Neuronal stem cell (in vitro differentiated cells): ENCODE measurements around the gene SMYD3.

Source experiments
- DNase-seq: peaks from one replicate; pipeline ENCODE4 v3.0.0-alpha.2; 2013; ENCODE audit warnings: low spot score
- H2AFZ ChIP-seq: one replicate; pipeline ENCODE4 v1.6.1; 2013; ENCODE audit warnings: mild to moderate bottlenecking, low read length, inconsistent platforms
- H2AK5ac ChIP-seq: 2 replicates; pipeline ENCODE4 v1.6.1; 2013; ENCODE audit warnings: low read depth, mild to moderate bottlenecking, inconsistent platforms, low read length, moderate library complexity, mixed read lengths
- H2BK120ac ChIP-seq: 2 replicates; pipeline ENCODE4 v1.6.1; 2013; ENCODE audit warnings: low read depth, mild to moderate bottlenecking, inconsistent platforms, low read length, moderate library complexity, mixed read lengths
- H2BK12ac ChIP-seq: one replicate; pipeline ENCODE4 v1.6.1; 2013; ENCODE audit warnings: low read length, inconsistent platforms
- H2BK15ac ChIP-seq: 2 replicates; pipeline ENCODE4 v1.6.1; 2013; ENCODE audit warnings: mild to moderate bottlenecking, low read length, inconsistent platforms, mixed read lengths
- H2BK5ac ChIP-seq: one replicate; pipeline ENCODE4 v1.6.1; 2013; ENCODE audit warnings: inconsistent platforms, mild to moderate bottlenecking, low read length, moderate library complexity
- H3K14ac ChIP-seq: one replicate; pipeline ENCODE4 v1.6.1; 2013; ENCODE audit warnings: low read length, inconsistent platforms
- H3K18ac ChIP-seq: 2 replicates; pipeline ENCODE4 v1.6.1; 2013; ENCODE audit warnings: low read length, inconsistent platforms
- H3K23ac ChIP-seq: 2 replicates; pipeline ENCODE4 v1.6.1; 2013; ENCODE audit warnings: low read depth, mild to moderate bottlenecking, mixed read lengths, low read length, inconsistent platforms; ENCODE audit not compliant: poor library complexity
- H3K27ac ChIP-seq: replicated peaks from 3 replicates; pipeline ENCODE4 v1.5.1; 2013; ENCODE audit warnings: low read length, inconsistent platforms
- H3K27me3 ChIP-seq, 3 experiments: 2 replicates each; pipeline ENCODE4 v1.6.1; 2013; ENCODE audit warnings: low read length in 3 of 3, mild to moderate bottlenecking in 2 of 3, inconsistent platforms in 1 of 3, low read depth in 1 of 3, mixed read lengths in 1 of 3, moderate library complexity in 1 of 3; ENCODE audit not compliant: control insufficient read depth in 3 of 3, insufficient read depth in 3 of 3
- H3K36me3 ChIP-seq, 2 donors: replicated peaks in 1 of 2; 2 replicates each; pipeline ENCODE4 v1.6.1; 2013; ENCODE audit warnings: low read length in 2 of 2; ENCODE audit not compliant: control insufficient read depth in 2 of 2, insufficient read depth in 2 of 2
- H3K4ac ChIP-seq: 2 replicates; pipeline ENCODE4 v1.6.1; 2013; ENCODE audit warnings: inconsistent platforms, mild to moderate bottlenecking, low read length, moderate library complexity
- H3K4me1 ChIP-seq, 2 donors: 1 replicate in 1 of 2; 2 replicates in 1 of 2; pipeline ENCODE4 v1.6.1; 2013; ENCODE audit warnings: low read length in 2 of 2, low read depth in 1 of 2; ENCODE audit not compliant: control insufficient read depth in 2 of 2, insufficient read depth in 1 of 2
- H3K4me2 ChIP-seq: one replicate; pipeline ENCODE4 v1.6.1; 2013; ENCODE audit warnings: mild to moderate bottlenecking, low read length, inconsistent platforms; ENCODE audit not compliant: insufficient read depth, poor library complexity, severe bottlenecking
- H3K4me3 ChIP-seq, 2 donors: 2 replicates each; pipeline ENCODE4 v1.5.1; 2013; ENCODE audit warnings: low read length in 2 of 2, mild to moderate bottlenecking in 2 of 2, inconsistent platforms in 1 of 2, moderate library complexity in 1 of 2
- H3K79me1 ChIP-seq: one replicate; pipeline ENCODE4 v1.6.1; 2013; ENCODE audit warnings: low read depth, mild to moderate bottlenecking, inconsistent platforms, low read length, moderate library complexity
- H3K9ac ChIP-seq: one replicate; pipeline ENCODE4 v1.6.1; 2013; ENCODE audit warnings: mild to moderate bottlenecking, low read depth, low read length, inconsistent platforms; ENCODE audit not compliant: poor library complexity
- H3K9me3 ChIP-seq, 2 donors: replicated peaks in 1 of 2; 2 replicates each; pipeline versions ENCODE3 to v1.6.1; 2013; ENCODE audit warnings: low read length in 2 of 2, mild to moderate bottlenecking in 2 of 2, inconsistent platforms in 1 of 2, low read depth in 1 of 2, mixed read lengths in 1 of 2, moderate library complexity in 1 of 2; ENCODE audit not compliant: control insufficient read depth in 2 of 2, insufficient read depth in 1 of 2
- H4K8ac ChIP-seq: one replicate; pipeline ENCODE4 v1.6.1; 2013; ENCODE audit warnings: low read depth, mild to moderate bottlenecking, inconsistent platforms, low read length, moderate library complexity
- H4K91ac ChIP-seq: one replicate; pipeline ENCODE4 v1.6.1; 2013; ENCODE audit warnings: low read length, low read depth, mild to moderate bottlenecking, inconsistent platforms; ENCODE audit not compliant: poor library complexity
- WGBS, 2 donors: extraction: QIAGEN DNeasy Blood & Tissue Kit; methylation state at CpG; one replicate each; pipeline ENCODE4 v1.1.7; 2013; ENCODE audit warnings: missing lambda C conversion rate in 2 of 2, mixed read lengths in 1 of 2; ENCODE audit not compliant: insufficient read length in 2 of 2, insufficient replicate concordance in 1 of 2; ENCODE audit errors: extremely low coverage in 2 of 2; 5-methylcytosine and 5-hydroxymethylcytosine counted together

The SMYD3 gene

DNA sequence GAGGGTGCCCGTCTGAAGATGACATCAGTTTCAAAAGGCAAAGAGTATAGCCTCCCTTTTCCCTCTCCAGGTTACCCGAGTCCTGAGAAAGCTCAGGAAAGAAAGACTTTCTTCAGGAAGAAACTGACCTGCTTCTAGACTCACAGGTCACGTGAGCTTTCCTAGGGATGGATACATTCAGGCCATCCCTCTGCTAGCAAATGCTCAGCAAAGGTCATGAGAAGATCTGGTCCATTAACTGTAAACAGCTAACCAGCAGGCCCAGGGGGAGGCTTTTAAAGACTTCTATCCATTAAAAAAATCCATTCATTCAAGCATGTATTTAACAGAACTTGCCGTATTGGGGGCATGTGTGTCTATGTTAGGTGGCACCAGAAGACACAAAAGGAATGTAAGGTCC, 746.8 kb downstream of the SMYD3 start:
- no peak overlapping the region for H2BK120ac ChIP-seq
- H2BK15ac ChIP-seq, result no peak overlapping the region
- peaks cover 0 to 2% of the 10 kb centered on the region in 2 donors for H3K9me3 ChIP-seq
- no peak overlapping the region for H3K4ac ChIP-seq
- no peak overlapping the region for H3K23ac ChIP-seq
- no peaks in the 10 kb centered on the region for H3K79me1 ChIP-seq
- peaks cover 6 to 7% of the 10 kb centered on the region in 2 donors for H3K4me1 ChIP-seq
- no CpG with 5 or more reads among the region's 4 CpGs for WGBS, 2 donors
- H2BK12ac ChIP-seq, result no peak overlapping the region
- H3K9ac ChIP-seq, result no peak overlapping the region
- H2AFZ ChIP-seq, result no peak overlapping the region
- no peak overlapping the region for H3K14ac ChIP-seq
- H4K91ac ChIP-seq, result no peak overlapping the region
- no peak overlapping the region for H2AK5ac ChIP-seq
- H4K8ac ChIP-seq, result no peak overlapping the region
- H3K18ac ChIP-seq, result no peak overlapping the region
- H3K27me3 ChIP-seq, result no peaks in the 10 kb centered on the region
- no peaks in the 10 kb centered on the region for H3K36me3 ChIP-seq
- no peak overlapping the region for H2BK5ac ChIP-seq
- DNase-seq, result no peak
- H3K4me2 ChIP-seq, result no peak overlapping the region
- H3K4me3 ChIP-seq, result no peak overlapping the region
- no peak overlapping the region for H3K27ac ChIP-seq

DNA sequence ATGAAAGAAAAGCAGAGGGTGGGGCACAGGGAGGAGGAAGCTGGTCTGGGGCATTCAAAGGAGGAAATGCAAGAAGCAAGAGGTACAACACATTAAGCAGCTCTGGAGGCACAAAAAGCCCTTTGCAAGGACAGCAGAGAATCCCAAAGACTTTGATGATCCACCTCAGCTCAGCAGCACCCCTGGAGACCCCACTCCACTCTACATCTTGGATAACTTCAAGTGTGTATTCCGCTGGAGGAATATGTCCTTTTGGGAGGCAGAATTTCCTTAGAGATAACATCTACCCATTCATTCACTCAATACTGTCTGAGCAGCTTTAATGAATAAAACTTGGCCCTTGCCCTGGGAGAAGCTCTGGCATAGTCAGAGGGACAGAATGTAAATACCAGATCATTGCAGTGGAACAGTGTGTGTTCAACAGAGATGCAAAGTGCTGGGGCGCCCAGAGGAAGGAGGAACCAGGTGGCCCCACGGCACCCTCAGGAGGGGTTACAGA, 752.6 kb downstream of the SMYD3 start:
- no peak overlapping the region for H3K4me2 ChIP-seq
- no peak overlapping the region for H4K8ac ChIP-seq
- peaks cover 2% of the 10 kb centered on the region in 2 donors for H3K9me3 ChIP-seq
- no peak overlapping the region for H3K9ac ChIP-seq
- no peaks in the 10 kb centered on the region for H3K36me3 ChIP-seq
- H2BK120ac ChIP-seq, result no peak overlapping the region
- H2BK12ac ChIP-seq, result no peak overlapping the region
- H3K4ac ChIP-seq, result no peak overlapping the region
- no peak overlapping the region for H4K91ac ChIP-seq
- no peaks in the 10 kb centered on the region for H3K27me3 ChIP-seq
- H3K18ac ChIP-seq, result no peak overlapping the region
- no peak overlapping the region for H3K27ac ChIP-seq
- no peak overlapping the region for H2AFZ ChIP-seq
- no peak overlapping the region for H3K23ac ChIP-seq
- no peak for DNase-seq
- H2AK5ac ChIP-seq, result no peak overlapping the region
- H3K4me1 ChIP-seq, result peaks cover 8 to 11% of the 10 kb centered on the region in 2 donors
- H3K14ac ChIP-seq, result no peak overlapping the region
- H3K79me1 ChIP-seq, result no peaks in the 10 kb centered on the region
- H2BK5ac ChIP-seq, result no peak overlapping the region
- no CpG with 5 or more reads among the region's 3 CpGs for WGBS, 2 donors
- H2BK15ac ChIP-seq, result no peak overlapping the region
- H3K4me3 ChIP-seq, result no peak overlapping the region

DNA sequence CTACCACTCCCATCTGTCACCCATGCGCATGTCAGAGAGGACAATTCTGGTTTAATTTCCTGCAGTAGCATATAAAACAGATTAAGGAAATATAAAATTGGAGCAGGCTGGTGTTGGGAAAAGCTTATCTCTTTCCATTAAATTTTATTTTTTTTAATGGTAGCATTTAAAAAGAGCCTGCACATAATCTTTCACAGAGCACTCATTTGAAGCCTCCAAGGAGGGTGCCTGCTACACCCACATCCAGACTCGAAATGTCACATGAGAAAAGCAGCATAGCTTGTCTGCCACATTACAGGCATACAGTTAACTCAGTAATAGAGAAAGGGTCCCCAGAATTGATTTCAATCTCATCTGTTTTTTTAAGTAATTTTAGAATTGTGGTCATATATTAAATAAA, 753.3 kb downstream of the SMYD3 start:
- H3K79me1 ChIP-seq, result no peaks in the 10 kb centered on the region
- no peak overlapping the region for H3K27ac ChIP-seq
- no peak overlapping the region for H2BK12ac ChIP-seq
- no peak overlapping the region for H3K4me3 ChIP-seq
- peaks cover 2% of the 10 kb centered on the region in 2 donors for H3K9me3 ChIP-seq
- no peak overlapping the region for H2AK5ac ChIP-seq
- WGBS, 2 donors, result no CpG with 5 or more reads among the region's 2 CpGs
- H3K14ac ChIP-seq, result no peak overlapping the region
- no peak overlapping the region for H2AFZ ChIP-seq
- DNase-seq, result no peak
- H3K4me1 ChIP-seq, result peaks cover 8% of the 10 kb centered on the region in 2 donors
- no peak overlapping the region for H3K4ac ChIP-seq
- no peak overlapping the region for H3K23ac ChIP-seq
- no peak overlapping the region for H3K4me2 ChIP-seq
- H3K36me3 ChIP-seq, result no peaks in the 10 kb centered on the region
- no peak overlapping the region for H4K91ac ChIP-seq
- H2BK120ac ChIP-seq, result no peak overlapping the region
- no peak overlapping the region for H2BK5ac ChIP-seq
- no peak overlapping the region for H4K8ac ChIP-seq
- H3K9ac ChIP-seq, result no peak overlapping the region
- no peak overlapping the region for H2BK15ac ChIP-seq
- no peak overlapping the region for H3K18ac ChIP-seq
- H3K27me3 ChIP-seq, result no peaks in the 10 kb centered on the region

DNA sequence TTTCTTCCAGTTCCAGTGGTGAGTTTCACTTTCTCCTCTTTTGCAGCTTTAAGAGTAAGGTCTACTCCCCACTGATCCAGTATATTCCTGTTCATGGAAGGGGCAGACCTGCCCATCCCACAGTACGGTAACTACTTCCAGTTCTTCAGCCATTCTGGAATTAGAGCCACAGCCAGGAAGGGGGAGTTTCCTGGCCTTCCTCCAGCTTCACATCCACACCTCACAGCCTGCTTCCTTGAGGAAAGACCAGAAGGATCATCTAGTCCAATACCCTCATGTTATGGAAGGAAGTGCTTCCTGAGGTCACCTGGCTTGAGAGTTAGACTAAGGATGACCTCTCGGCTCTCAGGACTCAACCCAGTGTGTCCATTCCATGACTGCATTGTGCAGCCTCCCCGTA, 754.5 kb downstream of the SMYD3 start:
- H3K36me3 ChIP-seq, result no peaks in the 10 kb centered on the region
- H3K4me3 ChIP-seq, result no peak overlapping the region
- no peak overlapping the region for H4K8ac ChIP-seq
- no peak overlapping the region for H2BK120ac ChIP-seq
- no peaks in the 10 kb centered on the region for H3K27me3 ChIP-seq
- H2AK5ac ChIP-seq, result no peak overlapping the region
- H3K4me1 ChIP-seq, result peaks cover 8 to 10% of the 10 kb centered on the region in 2 donors
- H2AFZ ChIP-seq, result no peak overlapping the region
- no peak overlapping the region for H3K14ac ChIP-seq
- H3K18ac ChIP-seq, result peak overlapping the region; percentile 15
- no peak for DNase-seq
- WGBS, 2 donors, result no CpG with 5 or more reads among the region's 3 CpGs
- H3K27ac ChIP-seq, result no peak overlapping the region
- no peak overlapping the region for H2BK5ac ChIP-seq
- peaks cover 2% of the 10 kb centered on the region in 2 donors for H3K9me3 ChIP-seq
- no peak overlapping the region for H3K9ac ChIP-seq
- H3K4me2 ChIP-seq, result no peak overlapping the region
- H3K23ac ChIP-seq, result no peak overlapping the region
- no peak overlapping the region for H3K4ac ChIP-seq
- H2BK15ac ChIP-seq, result no peak overlapping the region
- H2BK12ac ChIP-seq, result no peak overlapping the region
- H4K91ac ChIP-seq, result no peak overlapping the region
- no peaks in the 10 kb centered on the region for H3K79me1 ChIP-seq
